IMR-90 (cell line): Measurements from ENCODE around the gene CDHR3. TPM values are rescaled to one million over a fixed set of nuclear protein-coding genes. Genes with fewer than 3 reads are reported as not detected.
A peak's percentile ranks its signal among the peaks of the same experiment; 100 is the strongest.

ENCODE experiments used
- ATAC-seq: fragments of 200-7000 bp; cut with Tn5 transposase; 2 replicates; pipeline ENCODE4 v1.9.1; 2020; ENCODE audit warnings: low read depth, mild to moderate bottlenecking, moderate library complexity
- BruUV-seq: library from RNA; stranded (reverse); fragments of 400-500 nt; replicated peaks from 2 replicates; lab custom pipeline; 2021; lab: Mats Ljungman, UMichigan
- CTCF ChIA-PET: fragments of 300-600 bp; formaldehyde crosslinking; extraction: SDS; loops from one replicate; lab custom pipeline; 2021; ENCODE audit warnings: antibody characterized with exemption; lab: Yijun Ruan, JAX
- POLR2A ChIA-PET: fragments of 300-600 bp; sonication (Branson Sonifier 250); formaldehyde crosslinking; loops from one replicate; lab custom pipeline; 2022; ENCODE audit warnings: antibody characterized with exemption; ENCODE audit not compliant: unreplicated experiment; lab: Charles Lee
- DNase-seq: peaks from one replicate; pipeline ENCODE4 v3.0.0; 2013
- H2AFZ ChIP-seq: replicated peaks from 2 replicates; pipeline ENCODE3; 2013; ENCODE audit warnings: low read length, mild to moderate bottlenecking; ENCODE audit not compliant: poor library complexity
- H2AK5ac ChIP-seq: 2 replicates; pipeline ENCODE4 v1.6.1; 2013; ENCODE audit warnings: low read depth, low read length, inconsistent platforms
- H2AK9ac ChIP-seq: replicated peaks from 2 replicates; pipeline ENCODE3; 2013; ENCODE audit warnings: mild to moderate bottlenecking, low read depth, low read length, moderate library complexity; ENCODE audit not compliant: poor library complexity
- H2BK120ac ChIP-seq: 2 replicates; pipeline ENCODE4 v1.6.1; 2013; ENCODE audit warnings: low read depth, low read length, inconsistent platforms
- H2BK15ac ChIP-seq: 3 replicates; pipeline ENCODE4 v1.6.1; 2013; ENCODE audit warnings: low read depth, low read length, inconsistent platforms
- H2BK20ac ChIP-seq: 2 replicates; pipeline ENCODE4 v1.6.1; 2013; ENCODE audit warnings: low read depth, mild to moderate bottlenecking, inconsistent platforms, low read length, moderate library complexity
- H2BK5ac ChIP-seq: 2 replicates; pipeline ENCODE4 v1.6.1; 2013; ENCODE audit warnings: mild to moderate bottlenecking, low read depth, low read length, inconsistent platforms; ENCODE audit not compliant: poor library complexity, severe bottlenecking
- H3K14ac ChIP-seq: replicated peaks from 2 replicates; pipeline ENCODE4 v1.6.1; 2013; ENCODE audit warnings: low read depth, low read length, inconsistent platforms
- H3K18ac ChIP-seq: 2 replicates; pipeline ENCODE4 v1.6.1; 2013; ENCODE audit warnings: low read depth, low read length, control low read depth
- H3K23ac ChIP-seq: 2 replicates; pipeline ENCODE4 v1.6.1; 2013; ENCODE audit warnings: low read depth, low read length, inconsistent platforms
- H3K27ac ChIP-seq: 2 replicates; pipeline ENCODE4 v1.5.1; 2013; ENCODE audit warnings: mild to moderate bottlenecking, control low read depth, low read length; ENCODE audit not compliant: insufficient read depth
- H3K27me3 ChIP-seq: 2 replicates; pipeline ENCODE4 v1.6.1; 2013; ENCODE audit warnings: low read length; ENCODE audit not compliant: control insufficient read depth, insufficient read depth
- H3K36me3 ChIP-seq: 2 replicates; pipeline ENCODE4 v1.6.1; 2013; ENCODE audit warnings: low read length, mixed read lengths; ENCODE audit not compliant: control insufficient read depth, insufficient read depth
- H3K4ac ChIP-seq: 2 replicates; pipeline ENCODE4 v1.6.1; 2013; ENCODE audit warnings: low read depth, low read length, inconsistent platforms
- H3K4me1 ChIP-seq: 2 replicates; pipeline ENCODE4 v1.6.1; 2013; ENCODE audit warnings: low read length, mixed read lengths; ENCODE audit not compliant: control insufficient read depth, insufficient read depth
- H3K4me2 ChIP-seq: 2 replicates; pipeline ENCODE4 v1.6.1; 2013; ENCODE audit warnings: low read depth, mild to moderate bottlenecking, control low read depth, low read length, moderate library complexity
- H3K4me3 ChIP-seq: 2 replicates; pipeline ENCODE4 v1.5.1; 2013; ENCODE audit warnings: low read depth, mild to moderate bottlenecking, control low read depth, low read length, moderate library complexity; ENCODE audit not compliant: insufficient read depth
- H3K56ac ChIP-seq: 2 replicates; pipeline ENCODE4 v1.6.1; 2013; ENCODE audit warnings: low read length, inconsistent platforms; ENCODE audit not compliant: insufficient read depth; ENCODE audit errors: extremely low read depth
- H3K79me1 ChIP-seq, 2 experiments: 2 replicates each; pipeline ENCODE4 v1.6.1; 2013; ENCODE audit warnings: low read length in 2 of 2, inconsistent platforms in 1 of 2, low read depth in 1 of 2
- H3K9ac ChIP-seq: 2 replicates; pipeline ENCODE4 v1.6.1; 2013; ENCODE audit warnings: low read depth, low read length, control low read depth
- H3K9me1 ChIP-seq: 2 replicates; pipeline ENCODE4 v1.6.1; 2013; ENCODE audit warnings: low read length, inconsistent platforms; ENCODE audit not compliant: insufficient read depth
- H3K9me3 ChIP-seq: 2 replicates; pipeline ENCODE4 v1.6.1; 2013; ENCODE audit warnings: low read length; ENCODE audit not compliant: control insufficient read depth, insufficient read depth
- H4K20me1 ChIP-seq: 2 replicates; pipeline ENCODE4 v1.6.1; 2013; ENCODE audit warnings: low read length, inconsistent platforms; ENCODE audit not compliant: insufficient read depth
- H4K5ac ChIP-seq: 2 replicates; pipeline ENCODE4 v1.6.1; 2013; ENCODE audit warnings: mild to moderate bottlenecking, low read depth, low read length, control low read depth
- H4K8ac ChIP-seq, 2 experiments: 2 replicates each; pipeline ENCODE4 v1.6.1; 2013; ENCODE audit warnings: low read depth in 2 of 2, low read length in 2 of 2, control low read depth in 1 of 2, inconsistent platforms in 1 of 2
- H4K91ac ChIP-seq: 2 replicates; pipeline ENCODE4 v1.6.1; 2013; ENCODE audit warnings: low read depth, low read length, inconsistent platforms; ENCODE audit not compliant: insufficient read depth
- CTCF ChIP-seq: conservative IDR thresholded peaks from 2 replicates; pipeline ENCODE4 v1.5.1; 2012; ENCODE audit warnings: mild to moderate bottlenecking, low read depth, low read length, improper control_type of control experiment
- MAFK ChIP-seq: IDR thresholded peaks from 2 replicates; pipeline ENCODE4 v1.6.1; 2012; ENCODE audit warnings: low read depth, low read length, improper control_type of control experiment
- MAZ ChIP-seq: IDR thresholded peaks from 2 replicates; pipeline ENCODE4 v1.6.1; 2012; ENCODE audit warnings: low read depth, mild to moderate bottlenecking, low read length, improper control_type of control experiment, moderate library complexity, borderline replicate concordance
- POLR2A ChIP-seq: IDR thresholded peaks from 2 replicates; pipeline ENCODE4 v1.6.1; 2012; ENCODE audit warnings: mild to moderate bottlenecking, low read depth, low read length
- RFX5 ChIP-seq: IDR thresholded peaks from 2 replicates; pipeline ENCODE4 v1.8.0; 2012; ENCODE audit warnings: low read depth, mild to moderate bottlenecking, low read length, moderate library complexity
- WGBS, 2 experiments: methylation state at CpG; one replicate each; pipeline versions ENCODE4 v1.1.5 to v1.1.7; 2013; ENCODE audit warnings: missing lambda C conversion rate in 2 of 2; ENCODE audit not compliant: insufficient read length in 1 of 2; ENCODE audit errors: extremely low coverage in 2 of 2; 5-methylcytosine and 5-hydroxymethylcytosine counted together
- dilution Hi-C: fragments of 300-500 bp; cut with HindIII; formaldehyde crosslinking; loops from one replicate; pipeline ENCODE4 v1.14.3; 2018; ENCODE audit warnings: low sequenced_read_pairs; ENCODE audit not compliant: unreplicated experiment
- in situ Hi-C: fragments of 300-500 bp; cut with MboI; formaldehyde crosslinking; loops from 3 replicates; pipeline ENCODE4 v1.14.3; 2019; ENCODE audit warnings: low sequenced_read_pairs, inconsistent platforms, mixed read lengths
- intact Hi-C: fragments of 100-400 bp; cut with micrococcal nuclease; formaldehyde crosslinking; loops from 2 replicates; pipeline ENCODE4 v1.10.0; 2022
- polyA plus RNA-seq, 3 experiments: library from polyadenylated mRNA; depleted of rRNA; stranded (reverse); fragments of >200 nt; gene quantifications; 2 replicates each; pipeline ENCODE4 v1.2.3, GENCODE V29; 2012; ENCODE audit warnings: low replicate concordance in 1 of 3
- total RNA-seq: library from RNA; depleted of rRNA; stranded (reverse); fragments of >200 nt; gene quantifications from 2 replicates; pipeline ENCODE4 v1.2.3, GENCODE V29; 2012
- TF ChIP-seq, protein P1 (sequence below): fragments of 150-350 bp; IDR thresholded peaks from 2 replicates; pipeline ENCODE4 v1.6.1; 2016; ENCODE audit warnings: low read depth, mild to moderate bottlenecking, low read length, moderate library complexity, borderline replicate concordance

CDHR3 gene
- total and polyA plus RNA-seq, 2 of the 4 experiments (the other 2 are of a cell fraction), result 0.96 to 1.6 TPM

GRCh38 chr7:106031300-106032035, 68.4 kb downstream of the CDHR3 start:
- CTCF ChIA-PET, result interaction anchor here (0.7 kb wide), 1 partner anchor 268 kb away, joined by 3 read pairs; no protein-coding TSS in a partner anchor

More at GRCh38 chr7:106031300-106032035, 68.4 kb downstream of the CDHR3 start:
- TF ChIP-seq MAFK (no peak), RFX5 (no peak), CTCF (no peak), POLR2A (no peak), MAZ (no peak)
- TF ChIP-seq, protein P1, sequence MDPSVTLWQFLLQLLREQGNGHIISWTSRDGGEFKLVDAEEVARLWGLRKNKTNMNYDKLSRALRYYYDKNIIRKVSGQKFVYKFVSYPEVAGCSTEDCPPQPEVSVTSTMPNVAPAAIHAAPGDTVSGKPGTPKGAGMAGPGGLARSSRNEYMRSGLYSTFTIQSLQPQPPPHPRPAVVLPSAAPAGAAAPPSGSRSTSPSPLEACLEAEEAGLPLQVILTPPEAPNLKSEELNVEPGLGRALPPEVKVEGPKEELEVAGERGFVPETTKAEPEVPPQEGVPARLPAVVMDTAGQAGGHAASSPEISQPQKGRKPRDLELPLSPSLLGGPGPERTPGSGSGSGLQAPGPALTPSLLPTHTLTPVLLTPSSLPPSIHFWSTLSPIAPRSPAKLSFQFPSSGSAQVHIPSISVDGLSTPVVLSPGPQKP, result no peak
- Histone ChIP-seq H4K20me1 (no peaks in the 10 kb centered on the region), H3K4me3 (no peak overlapping the region), H3K9ac (no peak overlapping the region), H3K79me1 (no peaks in the 10 kb centered on the region), H2BK15ac (no peak overlapping the region), H4K8ac (no peak overlapping the region), H3K9me1 (no peaks in the 10 kb centered on the region), H2BK20ac (no peak overlapping the region), H3K4me2 (no peak overlapping the region), H2AK9ac (no peak overlapping the region), H3K27ac (no peak overlapping the region), H3K27me3 (peaks cover 10% of the 10 kb centered on the region; the same call in 1 of the 2 replicates), H2BK120ac (no peak overlapping the region), H2AFZ (peak overlapping the region; percentile 46), H3K56ac (no peak overlapping the region), H2BK5ac (no peak overlapping the region), H4K5ac (no peak overlapping the region), H3K9me3 (peaks cover 9% of the 10 kb centered on the region), H3K14ac (no peak overlapping the region), H3K4me1 (peaks cover 4% of the 10 kb centered on the region; the same call in 1 of the 2 replicates), H4K91ac (no peak overlapping the region), H3K36me3 (no peaks in the 10 kb centered on the region), H2AK5ac (no peak overlapping the region), H3K23ac (0 out of 2 replicates have a peak overlapping the region, but pooled peaks have one; percentile 15), H3K4ac (no peak overlapping the region), H3K18ac (no peak overlapping the region)
- in situ Hi-C loops, result no loop called here
- DNase-seq (no peak), ATAC-seq (no peak)
- BruUV-seq, result no TSS peak
- dilution Hi-C loops, result no loop called here
- no CpG with 5 or more reads among the region's 10 CpGs for WGBS, 2 experiments
- intact Hi-C loops, result no loop called here
- POLR2A ChIA-PET, result no interaction called here
